ENCODE data around the gene CADPS.

GRCh38 chr3:62582495-62583172 lies 292.6 kb downstream of the CADPS start:
- no peak for TF ChIP-seq POLR2A (IDR thresholded peaks at IDR 0.05; ENCODE audit: low read length)
- no peak for TF ChIP-seq GATA1 (IDR thresholded peaks at IDR 0.05; ENCODE audit: low read depth, low read length)
